OCI-LY3 (cell line): ENCODE data around the gene LRRC72.

ENCODE experiments used
- H2AFZ ChIP-seq: fragments of 200-600, 300-600 bp; shearing (Covaris generic); 2 replicates; pipeline ENCODE4 v1.6.0; 2014; ENCODE audit warnings: antibody characterized with exemption, low read depth, low read length
- H3K27ac ChIP-seq: fragments of 200-600, 300-600 bp; sonication (generic); 2 replicates; pipeline ENCODE4 v1.5.1; 2014; ENCODE audit warnings: mild to moderate bottlenecking, low read length, moderate library complexity, mixed read lengths
- H3K27me3 ChIP-seq: fragments of 200-600, 300-600 bp; sonication (generic); 2 replicates; pipeline ENCODE4 v1.6.1; 2014; ENCODE audit warnings: low read depth, low read length, mixed read lengths
- H3K36me3 ChIP-seq: fragments of 200-600, 300-600 bp; sonication (generic); replicated peaks from 2 replicates; pipeline ENCODE3; 2014; ENCODE audit warnings: low read depth, low read length, mixed read lengths
- H3K4me1 ChIP-seq: fragments of 300-600, 200-600 bp; sonication (generic); 2 replicates; pipeline ENCODE4 v1.6.1; 2014; ENCODE audit warnings: low read length, mixed read lengths
- H3K4me2 ChIP-seq: fragments of 200-600, 300-600 bp; sonication (generic); 2 replicates; pipeline ENCODE4 v1.6.1; 2014; ENCODE audit warnings: low read length, mixed read lengths
- H3K4me3 ChIP-seq: fragments of 300-600, 200-600 bp; sonication (generic); 2 replicates; pipeline ENCODE4 v1.5.1; 2014; ENCODE audit warnings: antibody characterized with exemption, mild to moderate bottlenecking, low read length, moderate library complexity
- H3K79me2 ChIP-seq: fragments of 300-600, 200-600 bp; shearing (Covaris generic); 2 replicates; pipeline ENCODE4 v1.6.1; 2014; ENCODE audit warnings: mild to moderate bottlenecking, low read length, mixed read lengths
- H3K9ac ChIP-seq: fragments of 300-600, 200-600 bp; shearing (Covaris generic); 2 replicates; pipeline ENCODE4 v1.6.0; 2014; ENCODE audit warnings: mild to moderate bottlenecking, low read length, moderate library complexity
- H3K9me3 ChIP-seq: fragments of 200-600, 300-600 bp; shearing (Covaris generic); 2 replicates; pipeline ENCODE4 v1.6.1; 2014; ENCODE audit warnings: low read length, mixed read lengths; ENCODE audit not compliant: insufficient read depth
- H4K20me1 ChIP-seq: fragments of 200-600, 300-600 bp; sonication (generic); 2 replicates; pipeline ENCODE4 v1.6.1; 2016; ENCODE audit warnings: low read length, mixed read lengths; ENCODE audit not compliant: insufficient read depth
- EZH2phosphoT487 ChIP-seq: fragments of 200-600 bp; shearing (Covaris generic); IDR thresholded peaks from 2 replicates; pipeline ENCODE4 v1.6.1; 2018; ENCODE audit warnings: antibody characterized with exemption, mixed run types, low read depth
- TF ChIP-seq, protein P1 (sequence below): fragments of 200-600, 300-600 bp; sonication (generic); IDR thresholded peaks from 2 replicates; pipeline ENCODE4 v1.5.1; 2014; ENCODE audit warnings: antibody characterized with exemption, low read length, low read depth

LRRC72 gene

DNA sequence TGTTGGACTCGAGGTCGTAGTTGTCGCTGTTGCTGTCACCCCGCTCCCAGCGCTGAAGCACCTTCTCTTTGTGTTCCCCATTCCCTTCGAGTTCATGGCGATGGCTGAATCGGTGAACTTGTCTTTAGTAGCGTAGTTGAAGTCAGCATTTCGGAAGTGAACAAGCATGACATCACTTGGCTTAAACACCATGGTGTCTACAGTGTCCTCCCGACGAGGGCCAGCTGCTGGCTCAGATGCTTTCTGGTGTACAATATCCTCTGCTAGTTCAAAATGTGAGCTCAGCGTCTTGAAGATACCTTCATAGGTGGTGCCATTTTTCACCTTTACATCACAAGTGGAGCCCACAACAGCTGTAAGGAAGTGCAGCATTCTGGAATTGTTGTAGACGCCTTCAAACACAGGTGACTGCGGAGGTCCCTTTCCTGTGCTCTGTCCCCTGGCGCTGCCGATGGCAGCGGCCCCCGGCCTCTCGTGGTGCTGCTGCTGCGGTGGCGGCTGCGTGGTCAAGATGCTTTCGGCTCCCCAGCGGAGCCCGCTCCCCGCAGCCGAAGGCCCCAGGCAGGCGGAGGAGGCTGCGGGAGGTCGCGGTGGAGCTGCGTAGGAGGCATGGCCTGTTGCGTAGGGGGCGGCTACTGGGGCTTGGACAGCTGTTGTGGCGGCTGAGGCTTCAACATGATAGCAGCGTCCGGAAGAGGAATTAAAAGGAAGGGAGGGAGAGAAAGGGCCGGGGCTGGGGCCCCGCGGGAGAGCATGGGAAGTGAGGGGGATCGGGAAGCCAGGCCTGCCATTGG, 59.7 kb downstream of the LRRC72 start:
- Histone ChIP-seq H3K9me3 (no peaks in the 10 kb centered on the region), H3K27ac (no peak overlapping the region), H3K36me3 (no peaks in the 10 kb centered on the region), H2AFZ (no peak overlapping the region), H3K4me3 (no peak overlapping the region), H3K4me2 (no peak overlapping the region), H3K4me1 (peaks cover 4% of the 10 kb centered on the region; the same call in 1 of the 2 replicates), H3K9ac (no peak overlapping the region), H4K20me1 (no peaks in the 10 kb centered on the region), H3K79me2 (no peaks in the 10 kb centered on the region), H3K27me3 (no peaks in the 10 kb centered on the region)
- no peak for TF ChIP-seq EZH2phosphoT487
- TF ChIP-seq, protein P1, sequence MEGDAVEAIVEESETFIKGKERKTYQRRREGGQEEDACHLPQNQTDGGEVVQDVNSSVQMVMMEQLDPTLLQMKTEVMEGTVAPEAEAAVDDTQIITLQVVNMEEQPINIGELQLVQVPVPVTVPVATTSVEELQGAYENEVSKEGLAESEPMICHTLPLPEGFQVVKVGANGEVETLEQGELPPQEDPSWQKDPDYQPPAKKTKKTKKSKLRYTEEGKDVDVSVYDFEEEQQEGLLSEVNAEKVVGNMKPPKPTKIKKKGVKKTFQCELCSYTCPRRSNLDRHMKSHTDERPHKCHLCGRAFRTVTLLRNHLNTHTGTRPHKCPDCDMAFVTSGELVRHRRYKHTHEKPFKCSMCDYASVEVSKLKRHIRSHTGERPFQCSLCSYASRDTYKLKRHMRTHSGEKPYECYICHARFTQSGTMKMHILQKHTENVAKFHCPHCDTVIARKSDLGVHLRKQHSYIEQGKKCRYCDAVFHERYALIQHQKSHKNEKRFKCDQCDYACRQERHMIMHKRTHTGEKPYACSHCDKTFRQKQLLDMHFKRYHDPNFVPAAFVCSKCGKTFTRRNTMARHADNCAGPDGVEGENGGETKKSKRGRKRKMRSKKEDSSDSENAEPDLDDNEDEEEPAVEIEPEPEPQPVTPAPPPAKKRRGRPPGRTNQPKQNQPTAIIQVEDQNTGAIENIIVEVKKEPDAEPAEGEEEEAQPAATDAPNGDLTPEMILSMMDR, result no peak

DNA sequence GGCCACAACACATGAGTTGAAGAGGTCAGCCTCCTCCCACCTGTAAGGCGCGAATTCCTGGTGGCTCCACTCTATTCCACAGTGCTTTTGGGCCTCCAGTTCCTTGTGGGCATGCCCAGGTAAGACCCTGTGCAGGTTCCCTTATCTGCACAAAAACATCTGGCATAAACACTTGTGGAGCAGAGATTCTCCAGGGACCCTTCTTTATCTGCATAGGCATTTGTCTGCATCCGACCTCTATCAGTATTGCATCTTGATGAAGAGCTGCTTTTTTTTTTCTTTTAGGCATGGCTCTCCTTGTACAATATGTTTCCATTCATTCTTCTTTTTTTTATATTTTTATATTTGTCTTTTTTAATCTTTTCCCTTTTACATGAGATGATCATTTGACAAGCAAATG, 60.5 kb downstream of the LRRC72 start:
- H3K36me3 ChIP-seq, result no peaks in the 10 kb centered on the region
- peaks cover 4% of the 10 kb centered on the region; the same call in 1 of the 2 replicates for H3K4me1 ChIP-seq

DNA sequence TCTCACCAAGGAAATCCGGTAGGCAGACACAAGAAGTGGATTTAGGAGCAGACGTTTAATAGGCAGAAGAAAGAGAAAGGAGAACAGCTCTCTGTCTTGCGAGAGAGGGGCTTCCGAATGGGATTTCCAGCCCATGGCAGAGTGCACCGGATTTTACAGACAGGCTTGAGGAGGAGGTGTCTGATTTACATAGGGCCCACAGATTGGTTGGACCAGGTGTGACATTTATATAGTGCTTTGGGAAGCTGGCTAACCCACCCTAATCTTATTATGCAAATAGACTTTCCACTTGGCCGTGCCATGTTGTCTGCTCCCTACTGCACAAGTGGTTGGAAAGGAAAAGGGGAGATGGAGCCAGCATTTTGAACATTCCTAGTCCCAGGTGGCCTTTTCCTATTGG, 61.2 kb downstream of the LRRC72 start:
- Histone ChIP-seq H3K9me3 (no peaks in the 10 kb centered on the region), H3K79me2 (no peaks in the 10 kb centered on the region), H3K9ac (no peak overlapping the region; the same call in 1 of the 2 replicates), H3K4me1 (peaks cover 4% of the 10 kb centered on the region; the same call in 1 of the 2 replicates), H3K27me3 (no peaks in the 10 kb centered on the region), H3K27ac (no peak overlapping the region), H2AFZ (no peak overlapping the region), H3K4me2 (peak overlapping the region; percentile 61), H3K36me3 (no peaks in the 10 kb centered on the region), H3K4me3 (peak overlapping the region; percentile 60), H4K20me1 (no peaks in the 10 kb centered on the region)
- TF ChIP-seq EZH2phosphoT487, result no peak
- TF ChIP-seq, protein P1, result no peak

More for the DNA sequence above, 60.5 kb downstream of the LRRC72 start:
- Histone ChIP-seq H3K4me2 (peak overlapping the region; percentile 61; the same call in 1 of the 2 replicates), H3K27me3 (no peaks in the 10 kb centered on the region), H3K4me3 (no peak overlapping the region), H4K20me1 (no peaks in the 10 kb centered on the region), H3K9ac (no peak overlapping the region), H2AFZ (no peak overlapping the region), H3K79me2 (no peaks in the 10 kb centered on the region), H3K9me3 (no peaks in the 10 kb centered on the region), H3K27ac (no peak overlapping the region)
- no peak for TF ChIP-seq EZH2phosphoT487
- TF ChIP-seq, protein P1, result no peak

DNA sequence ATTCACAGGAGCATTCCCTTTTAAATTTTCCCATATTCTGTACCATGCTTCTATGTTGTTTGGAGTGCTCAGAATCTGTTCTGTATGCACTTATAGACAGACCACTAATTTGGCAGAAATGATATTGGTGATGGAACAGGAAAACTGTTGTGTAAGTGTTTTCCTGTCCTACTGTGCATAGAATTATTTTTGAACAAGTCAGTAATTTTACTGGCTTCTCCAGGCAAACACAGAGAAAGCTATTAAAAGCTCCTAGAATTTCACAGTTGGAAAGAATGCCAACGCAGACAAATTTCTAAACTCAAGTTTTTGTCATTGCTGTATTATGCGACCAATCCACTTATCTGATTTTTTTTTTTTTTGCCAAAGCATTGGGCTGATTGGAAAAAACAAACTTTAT, 63.3 kb downstream of the LRRC72 start:
- H3K9ac ChIP-seq, result no peak overlapping the region
- no peaks in the 10 kb centered on the region for H3K27me3 ChIP-seq
- no peak overlapping the region for H3K4me2 ChIP-seq
- no peaks in the 10 kb centered on the region for H3K36me3 ChIP-seq
- no peaks in the 10 kb centered on the region for H3K4me1 ChIP-seq
- H3K9me3 ChIP-seq, result no peaks in the 10 kb centered on the region
- H4K20me1 ChIP-seq, result no peaks in the 10 kb centered on the region
- H2AFZ ChIP-seq, result no peak overlapping the region
- H3K4me3 ChIP-seq, result no peak overlapping the region
- H3K79me2 ChIP-seq, result no peaks in the 10 kb centered on the region
- no peak overlapping the region for H3K27ac ChIP-seq
- TF ChIP-seq, protein P1, result no peak
- TF ChIP-seq EZH2phosphoT487, result no peak
